Upper lobe of left lung (tissue), 6 donors: ENCODE results near the gene SP1. TPM values are rescaled to one million over a fixed set of nuclear protein-coding genes. Genes with fewer than 3 reads are reported as not detected.

ENCODE experiments used
- ATAC-seq, 2 donors: fragments of 200-7000 bp; cut with Tn5 transposase; one replicate each; pipeline ENCODE4 v1.9.1; 2022; ENCODE audit warnings: mild to moderate bottlenecking in 2 of 2, moderate library complexity in 2 of 2; ENCODE audit not compliant: low FRiP score in 2 of 2
- DNase-seq, 2 donors: peaks; one replicate each; pipeline ENCODE4 v3.0.0-alpha.2; 2019 to 2020
- H3K27ac ChIP-seq, 4 donors: fragments of 200-600 bp; sonication (generic); one replicate each; pipeline ENCODE4 v1.5.1; 2016 to 2019
- H3K27me3 ChIP-seq, 4 donors: fragments of 200-600 bp; sonication (generic); one replicate each; pipeline ENCODE4 v1.5.1; 2017 to 2019
- H3K36me3 ChIP-seq, 4 donors: fragments of 200-600 bp; sonication (generic); one replicate each; pipeline ENCODE4 v1.5.1; 2016 to 2019
- H3K4me1 ChIP-seq, 4 donors: fragments of 200-600 bp; sonication (generic); one replicate each; pipeline ENCODE4 v1.5.1; 2018 to 2019
- H3K4me3 ChIP-seq, 4 donors: fragments of 200-600 bp; sonication (generic); one replicate each; pipeline ENCODE4 v1.5.1; 2017 to 2019; ENCODE audit warnings: mild to moderate bottlenecking in 2 of 4, moderate library complexity in 1 of 4
- H3K9me3 ChIP-seq, 4 donors: fragments of 200-600 bp; sonication (generic); one replicate each; pipeline ENCODE4 v1.5.1; 2018 to 2019
- CTCF ChIP-seq, 6 experiments: fragments of 450-650 bp in 4 of 6; fragments of 200-600 bp in 2 of 6; sonication (generic) in 2 of 6; IDR thresholded peaks; one replicate each; pipeline ENCODE4 v1.5.1; 2016 to 2019; ENCODE audit warnings: antibody characterized with exemption in 6 of 6
- EP300 ChIP-seq, 4 donors: sonication (generic); formaldehyde crosslinking; IDR thresholded peaks; one replicate each; pipeline ENCODE4 v1.5.1; 2017; ENCODE audit warnings: antibody characterized with exemption in 4 of 4, control low read depth in 2 of 4
- POLR2A ChIP-seq, 4 donors: fragments of 450-650 bp; IDR thresholded peaks; one replicate each; pipeline ENCODE4 v1.5.1; 2016 to 2017; ENCODE audit warnings: antibody characterized with exemption in 4 of 4, mild to moderate bottlenecking in 2 of 4
- POLR2AphosphoS5 ChIP-seq, 2 donors: sonication (generic); formaldehyde crosslinking; IDR thresholded peaks; one replicate each; pipeline ENCODE4 v1.5.1; 2017; ENCODE audit warnings: antibody characterized with exemption in 2 of 2
- WGBS, 2 donors: methylation state at CpG; one replicate each; pipeline ENCODE4 v1.1.5; 2017 to 2018; 5-methylcytosine and 5-hydroxymethylcytosine counted together
- total RNA-seq, 6 donors: library from RNA; depleted of rRNA in 4 of 6; stranded (reverse); fragments of >200 nt in 4 of 6; gene quantifications; one replicate each; pipeline versions ENCODE4 v1.1.0 to v1.2.1, GENCODE V29; 2016 to 2021
- donor health status: DM: no; HTN: no; CAD: no; lungs with moderate emphysema.
- donor health status: DM: no; HTN: yes; CAD: no; lungs with severe emphysema.

Gene SP1
- total RNA-seq, 6 donors from 2014 or later, result 46.6 to 82.2 (median 61.7) TPM

GRCh38 chr12:53461591-53461990 is 81.6 kb downstream of the SP1 start:
- 88 to 89% methylated on average over 8 of the region's 8 CpGs for WGBS, 2 donors
- DNase-seq (no peak), ATAC-seq (no peak)
- no peaks in the 10 kb centered on the region for H3K27me3 ChIP-seq
- no peaks in the 10 kb centered on the region for H3K9me3 ChIP-seq
- TF ChIP-seq EP300 (IDR thresholded peaks at IDR 0.05), result no peak
- no peak for TF ChIP-seq POLR2AphosphoS5 (IDR thresholded peaks at IDR 0.05)
- no peak for TF ChIP-seq POLR2A (IDR thresholded peaks at IDR 0.05)
- no peak for TF ChIP-seq CTCF (IDR thresholded peaks at IDR 0.05)
- no peak overlapping the region for H3K4me3 ChIP-seq
- H3K36me3 ChIP-seq, result peaks cover 94 to 100% (median 100%) of the 10 kb centered on the region in 4 donors
- peaks cover 0 to 5% (median 4%) of the 10 kb centered on the region in 4 donors for H3K4me1 ChIP-seq
- H3K27ac ChIP-seq, result no peak overlapping the region

DNA sequence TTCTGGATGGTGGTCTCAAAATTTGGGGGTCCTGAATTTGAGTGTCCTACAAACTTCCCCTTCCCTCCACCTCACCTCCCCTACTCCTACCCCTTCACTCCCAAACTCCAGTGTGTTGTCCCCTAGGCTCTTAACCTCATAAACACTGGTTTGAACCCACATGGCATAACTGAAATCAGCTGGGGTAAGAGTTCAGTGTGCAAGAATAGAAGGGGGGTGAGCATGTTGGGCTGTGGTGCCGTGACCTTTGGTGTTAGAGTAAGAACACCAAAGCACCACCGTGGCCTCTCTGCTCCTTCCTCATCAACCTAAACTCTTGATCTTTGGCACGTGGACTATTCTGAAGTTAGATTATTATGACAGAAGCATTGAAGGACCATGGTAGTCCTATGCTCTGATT is 83.0 kb downstream of the SP1 start:
- peaks cover 0 to 5% (median 4%) of the 10 kb centered on the region in 4 donors for H3K4me1 ChIP-seq
- peaks cover 94 to 100% (median 100%) of the 10 kb centered on the region in 4 donors for H3K36me3 ChIP-seq
- TF ChIP-seq POLR2AphosphoS5 (IDR thresholded peaks at IDR 0.05) (no peak), POLR2A (IDR thresholded peaks at IDR 0.05) (no peak), EP300 (IDR thresholded peaks at IDR 0.05) (no peak), CTCF (IDR thresholded peaks at IDR 0.05) (no peak)
- ATAC-seq (no peak), DNase-seq (no peak)
- H3K4me3 ChIP-seq, result no peak overlapping the region
- no peak overlapping the region for H3K27ac ChIP-seq
- no peaks in the 10 kb centered on the region for H3K27me3 ChIP-seq
- WGBS, 2 donors, result 72 to 82% methylated on average over 3 of the region's 3 CpGs
- H3K9me3 ChIP-seq, result no peaks in the 10 kb centered on the region

DNA sequence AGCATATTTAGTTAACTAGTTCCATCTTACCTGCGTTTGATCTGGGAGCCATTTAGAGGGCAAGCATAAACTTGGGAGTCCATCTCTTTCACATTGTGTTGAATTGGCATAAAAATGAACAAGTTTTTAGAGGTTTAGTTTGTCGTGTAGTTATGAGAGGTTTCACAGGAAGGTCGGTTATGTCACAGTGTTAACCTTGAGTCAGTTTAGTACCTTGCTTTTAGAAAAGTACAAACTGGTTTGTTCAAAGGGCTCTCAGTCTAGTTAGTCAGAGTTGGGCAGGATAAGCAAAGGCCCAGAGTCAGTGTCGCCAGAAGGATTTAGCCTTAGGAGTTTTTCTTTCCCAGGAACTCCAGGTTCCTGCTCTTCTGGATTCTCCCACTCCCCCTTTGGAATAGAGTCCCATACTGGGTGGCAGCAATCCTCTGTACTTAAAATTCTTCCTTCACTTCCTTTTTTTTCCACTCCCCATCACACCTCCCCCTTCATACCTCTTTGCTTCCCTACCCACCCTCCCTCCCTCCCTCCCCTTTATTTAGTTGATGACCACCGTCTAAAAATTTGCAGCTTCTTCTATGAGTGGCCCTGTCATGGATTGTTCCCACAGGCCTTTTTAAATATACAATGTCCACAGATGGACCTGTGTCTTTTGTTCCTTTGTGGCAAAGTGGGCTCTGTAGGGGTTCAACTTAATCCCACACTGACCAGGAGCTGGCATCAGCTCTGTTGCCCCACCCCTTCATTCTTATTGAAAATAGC is 84.0 kb downstream of the SP1 start:
- Histone ChIP-seq H3K27ac (no peak overlapping the region), H3K27me3 (no peaks in the 10 kb centered on the region), H3K4me3 (no peak overlapping the region), H3K36me3 (peaks cover 92 to 100% (median 100%) of the 10 kb centered on the region in 4 donors), H3K4me1 (peaks cover 0 to 5% (median 4%) of the 10 kb centered on the region in 4 donors), H3K9me3 (no peaks in the 10 kb centered on the region)
- WGBS, 2 donors, result 62 to 72% methylated on average over 5 of the region's 5 CpGs
- ATAC-seq (no peak), DNase-seq (no peak)
- no peak for TF ChIP-seq POLR2AphosphoS5 (IDR thresholded peaks at IDR 0.05)

DNA sequence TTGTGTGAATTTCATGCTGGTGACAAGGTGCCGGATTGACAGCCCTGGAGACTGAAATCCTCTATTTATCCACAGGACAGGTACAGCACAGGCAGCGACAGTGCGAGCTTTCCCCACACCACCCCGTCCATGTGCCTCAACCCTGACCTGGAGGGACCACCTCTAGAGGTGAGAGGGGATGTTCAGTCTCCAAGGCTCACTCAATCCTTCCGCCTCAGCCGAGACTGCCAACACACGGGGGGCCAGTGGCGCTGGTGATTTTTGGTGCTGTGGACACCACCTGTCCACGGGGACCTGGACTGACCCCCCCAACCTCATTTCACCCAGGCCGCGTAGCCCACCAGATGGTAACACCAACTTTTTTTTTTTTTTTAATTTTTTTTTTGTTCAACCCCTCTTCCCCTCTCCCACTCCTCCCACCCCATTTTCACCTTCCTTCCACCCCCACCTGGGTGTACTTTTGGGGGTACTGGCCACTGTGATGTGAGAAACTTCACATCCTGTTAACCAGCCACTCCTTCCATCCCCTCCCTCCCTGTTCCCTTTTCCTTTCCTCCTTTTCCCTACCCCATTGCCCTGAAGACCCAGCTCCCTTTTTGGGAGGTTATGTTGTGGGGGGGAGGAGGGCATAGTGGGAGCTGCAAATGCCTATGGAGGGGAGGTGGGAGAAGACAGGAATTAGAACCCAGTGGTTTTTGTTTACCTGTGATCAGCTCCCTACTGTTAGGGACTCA is 84.9 kb downstream of the SP1 start:
- no peak for TF ChIP-seq CTCF (IDR thresholded peaks at IDR 0.05)
- no peak for ATAC-seq
- Histone ChIP-seq H3K27ac (no peak overlapping the region), H3K4me1 (peaks cover 0 to 5% (median 4%) of the 10 kb centered on the region in 4 donors), H3K36me3 (peaks cover 92 to 100% (median 100%) of the 10 kb centered on the region in 4 donors), H3K27me3 (no peaks in the 10 kb centered on the region), H3K4me3 (no peak overlapping the region), H3K9me3 (no peaks in the 10 kb centered on the region)
- 92 to 94% methylated on average over 11 of the region's 11 CpGs for WGBS, 2 donors
- no peak for DNase-seq

- DNase-seq (no peak), ATAC-seq (no peak)
- Histone ChIP-seq H3K4me3 (no peak overlapping the region), H3K27ac (no peak overlapping the region), H3K9me3 (no peaks in the 10 kb centered on the region), H3K36me3 (peaks cover 89 to 100% (median 100%) of the 10 kb centered on the region in 4 donors), H3K4me1 (peaks cover 0 to 4% (median 4%) of the 10 kb centered on the region in 4 donors), H3K27me3 (no peaks in the 10 kb centered on the region)
- TF ChIP-seq EP300 (IDR thresholded peaks at IDR 0.05), result no peak
- TF ChIP-seq POLR2A (IDR thresholded peaks at IDR 0.05), result no peak
- TF ChIP-seq CTCF (IDR thresholded peaks at IDR 0.05), result no peak
- no peak for TF ChIP-seq POLR2AphosphoS5 (IDR thresholded peaks at IDR 0.05)
- WGBS, 2 donors, result 72 to 79% methylated on average over 2 of the region's 2 CpGs
These were observed 85.7 kb downstream of the SP1 start for GRCh38 chr12:53465679-53466078.
